PC-9 (cell line): ENCODE measurements around the gene TRPT1. TPM values are rescaled to one million over a fixed set of nuclear protein-coding genes. Genes with fewer than 3 reads are reported as not detected.

Source experiments
- BruUV-seq: library from RNA; stranded (reverse); fragments of 400-500 nt; replicated peaks from 2 replicates; lab custom pipeline; 2021; lab: Mats Ljungman, UMichigan
- CTCF ChIA-PET: fragments of 300-600 bp; sonication (Branson Sonifier 250); formaldehyde crosslinking; loops from one replicate; lab custom pipeline; 2022; ENCODE audit warnings: antibody characterized with exemption; lab: Charles Lee
- POLR2A ChIA-PET: fragments of 300-600 bp; sonication (Branson Sonifier 250); formaldehyde crosslinking; loops from one replicate; lab custom pipeline; 2022; ENCODE audit warnings: antibody characterized with exemption; ENCODE audit not compliant: unreplicated experiment; lab: Charles Lee
- DNase-seq, 2 experiments: peaks; one replicate each; pipeline versions ENCODE4 v3.0.0 to v3.0.0-alpha.2; 2015 to 2022; ENCODE audit warnings: mixed read lengths in 1 of 2
- H2AFZ ChIP-seq: fragments of 200-600 bp; sonication (generic); 2 replicates; pipeline ENCODE4 v1.8.1; 2017; ENCODE audit warnings: antibody characterized with exemption
- H3F3A ChIP-seq: fragments of 200-600 bp; sonication (generic); 2 replicates; pipeline ENCODE4 v1.8.1; 2017; ENCODE audit warnings: antibody characterized with exemption, mild to moderate bottlenecking, low read depth; ENCODE audit not compliant: insufficient read depth
- H3K27ac ChIP-seq: fragments of 200-600 bp; sonication (generic); 2 replicates; pipeline ENCODE4 v1.6.1; 2016; ENCODE audit warnings: mixed run types
- H3K27me3 ChIP-seq: fragments of 200-600 bp; sonication (generic); 2 replicates; pipeline ENCODE4 v1.6.1; 2016; ENCODE audit warnings: low read depth, mixed run types; ENCODE audit not compliant: insufficient read depth
- H3K36me3 ChIP-seq: fragments of 200-600 bp; sonication (generic); 2 replicates; pipeline ENCODE4 v1.6.1; 2016; ENCODE audit warnings: low read depth, mixed run types
- H3K4me1 ChIP-seq: fragments of 200-600 bp; sonication (generic); replicated peaks from 2 replicates; pipeline ENCODE4 v1.6.1; 2016; ENCODE audit warnings: mixed run types; ENCODE audit not compliant: insufficient read depth
- H3K4me2 ChIP-seq: fragments of 200-600 bp; sonication (generic); 2 replicates; pipeline ENCODE4 v1.6.1; 2017; ENCODE audit warnings: mixed run types
- H3K4me3 ChIP-seq: fragments of 200-600 bp; sonication (generic); 2 replicates; pipeline ENCODE4 v1.6.1; 2016; ENCODE audit warnings: mixed run types
- H3K79me2 ChIP-seq: fragments of 200-600 bp; sonication (generic); 2 replicates; pipeline ENCODE4 v1.6.1; 2017; ENCODE audit warnings: low read depth, mixed run types
- H3K9me2 ChIP-seq: fragments of 200-600 bp; sonication (generic); 2 replicates; pipeline ENCODE4 v1.8.1; 2017; ENCODE audit warnings: mild to moderate bottlenecking; ENCODE audit not compliant: insufficient read depth
- H3K9me3 ChIP-seq: fragments of 200-600 bp; sonication (generic); 2 replicates; pipeline ENCODE4 v1.8.1; 2016; ENCODE audit warnings: low read depth; ENCODE audit not compliant: insufficient read depth
- H4K20me1 ChIP-seq: fragments of 200-600 bp; sonication (generic); 2 replicates; pipeline ENCODE4 v1.8.1; 2017; ENCODE audit not compliant: insufficient read depth
- EZH2 ChIP-seq: fragments of 200-600 bp; sonication (generic); IDR thresholded peaks from 2 replicates; pipeline ENCODE4 v1.8.0; 2017; ENCODE audit warnings: antibody characterized with exemption, low read depth
- intact Hi-C: fragments of 100-400 bp; cut with micrococcal nuclease; formaldehyde crosslinking; loops from one replicate; pipeline ENCODE4 v1.10.0; 2022; ENCODE audit not compliant: unreplicated experiment
- total RNA-seq: library from RNA; stranded (reverse); gene quantifications from 2 replicates; pipeline ENCODE4 v1.2.3, GENCODE V29; 2021
- TF ChIP-seq, protein P1 (sequence below): fragments of 200-600 bp; sonication (generic); conservative IDR thresholded peaks from 2 replicates; pipeline ENCODE4 v1.6.1; 2017; ENCODE audit warnings: mixed run types, antibody characterized with exemption, mild to moderate bottlenecking, moderate library complexity

The TRPT1 gene
- total RNA-seq, 1 experiment from 2014 or later, result 55.2 TPM

DNA sequence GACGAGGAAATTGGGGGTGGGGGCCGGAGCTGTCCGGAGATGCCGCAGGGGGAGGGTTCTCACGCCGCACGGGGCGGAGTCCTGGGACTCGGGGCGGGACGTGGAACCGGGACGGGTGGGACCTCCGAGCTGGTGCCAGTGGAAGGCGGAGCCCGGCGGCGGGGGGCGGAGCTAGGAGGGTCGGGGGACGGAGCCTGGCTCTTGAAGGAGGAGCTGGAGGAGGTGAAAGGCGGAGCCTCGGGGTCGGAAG is 15.2 kb upstream of the TRPT1 start:
- POLR2A ChIA-PET, result interaction anchor here (0.6 to 1.0 kb wide), 9 partner anchors 8 to 1617 kb away, joined by 3 to 17 read pairs (median 3); partner anchors contain the start of gene PRDX5
- intact Hi-C loops, result loop anchor here (1.0 to 2.0 kb wide), 3 partner anchors 29 to 76 kb away; partner anchors contain the start of genes ESRRA and TRMT112

DNA sequence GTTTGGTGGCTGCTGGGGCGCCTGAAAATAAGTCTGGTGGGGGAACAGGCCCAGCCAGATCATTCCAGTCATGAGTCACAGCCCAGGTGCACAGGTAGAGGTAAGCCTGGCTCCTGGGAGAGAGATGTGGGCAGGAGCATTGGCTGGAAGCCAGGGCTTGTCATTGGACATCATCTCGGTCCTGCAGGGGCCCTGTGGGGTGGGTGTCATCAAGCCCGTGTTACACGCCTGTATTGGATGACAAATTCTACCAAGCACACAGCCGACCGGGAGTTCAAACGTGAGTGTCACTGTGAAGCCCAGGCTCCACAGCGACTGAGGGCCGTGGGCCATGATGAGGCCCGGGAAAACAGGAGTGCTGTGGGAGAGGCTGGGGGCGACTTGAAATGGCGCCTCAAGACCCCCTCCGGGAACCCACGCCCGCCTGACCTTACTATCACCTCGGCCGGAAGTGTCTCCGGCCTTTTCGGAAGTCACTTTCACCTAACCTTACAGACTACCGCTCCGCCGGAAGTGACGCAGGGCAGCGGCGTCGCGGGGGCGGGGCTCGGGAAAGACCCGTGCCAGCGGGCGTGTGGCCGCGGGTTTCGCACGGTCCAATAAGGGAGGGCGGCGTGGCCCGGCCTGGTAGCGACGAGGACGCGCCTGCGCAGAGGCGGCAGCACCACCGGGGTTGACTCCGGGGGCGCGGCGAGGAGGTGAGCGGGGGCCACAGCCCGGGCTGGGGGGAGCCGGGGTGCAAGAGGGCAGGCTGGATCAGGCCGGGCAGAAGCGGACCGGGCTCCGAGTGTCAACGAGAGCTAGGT is 14.7 kb upstream of the TRPT1 start, which contains the start of gene FKBP2:
TSS of gene FKBP2 (plus strand) at position 661 of the 806 bp plus-strand sequence. CDS start 1,293 bp downstream, outside the sequence.
- Histone ChIP-seq H3K4me1 (peaks cover 46% of the 10 kb centered on the region), H3K9me3 (no peaks in the 10 kb centered on the region), H4K20me1 (peaks cover 11% of the 10 kb centered on the region; the same call in 1 of the 2 replicates), H3F3A (peaks cover 58% of the 10 kb centered on the region), H3K27ac (peak within 1 kb of the TSS; percentile 97), H3K4me3 (peak within 1 kb of the TSS; percentile 90), H3K79me2 (peaks cover 45% of the 10 kb centered on the region), H3K9me2 (no peaks in the 10 kb centered on the region), H3K4me2 (peak within 1 kb of the TSS; percentile 95), H3K27me3 (no peaks in the 10 kb centered on the region), H3K36me3 (peaks cover 10% of the 10 kb centered on the region), H2AFZ (peak within 1 kb of the TSS; percentile 69)
- TSS peak; percentile 81 for BruUV-seq
- intact Hi-C loops, result loop anchor here (1.0 to 2.0 kb wide), 4 partner anchors 10 to 76 kb away; partner anchors contain the start of genes DNAJC4, ESRRA and TRMT112
- ChIA-PET CTCF (interaction anchor here (0.6 to 1.5 kb wide), 4 partner anchors 31 to 615 kb away, joined by 3 to 11 read pairs (median 6); no protein-coding TSS in a partner anchor), POLR2A (interaction anchor here (0.6 to 1.0 kb wide), 8 partner anchors 8 to 1617 kb away, joined by 3 to 17 read pairs (median 4); partner anchors contain the start of gene PRDX5)
- TF ChIP-seq, protein P1, sequence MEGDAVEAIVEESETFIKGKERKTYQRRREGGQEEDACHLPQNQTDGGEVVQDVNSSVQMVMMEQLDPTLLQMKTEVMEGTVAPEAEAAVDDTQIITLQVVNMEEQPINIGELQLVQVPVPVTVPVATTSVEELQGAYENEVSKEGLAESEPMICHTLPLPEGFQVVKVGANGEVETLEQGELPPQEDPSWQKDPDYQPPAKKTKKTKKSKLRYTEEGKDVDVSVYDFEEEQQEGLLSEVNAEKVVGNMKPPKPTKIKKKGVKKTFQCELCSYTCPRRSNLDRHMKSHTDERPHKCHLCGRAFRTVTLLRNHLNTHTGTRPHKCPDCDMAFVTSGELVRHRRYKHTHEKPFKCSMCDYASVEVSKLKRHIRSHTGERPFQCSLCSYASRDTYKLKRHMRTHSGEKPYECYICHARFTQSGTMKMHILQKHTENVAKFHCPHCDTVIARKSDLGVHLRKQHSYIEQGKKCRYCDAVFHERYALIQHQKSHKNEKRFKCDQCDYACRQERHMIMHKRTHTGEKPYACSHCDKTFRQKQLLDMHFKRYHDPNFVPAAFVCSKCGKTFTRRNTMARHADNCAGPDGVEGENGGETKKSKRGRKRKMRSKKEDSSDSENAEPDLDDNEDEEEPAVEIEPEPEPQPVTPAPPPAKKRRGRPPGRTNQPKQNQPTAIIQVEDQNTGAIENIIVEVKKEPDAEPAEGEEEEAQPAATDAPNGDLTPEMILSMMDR, result no peak
- TF ChIP-seq EZH2, result no peak
- DNase-seq, result peak; percentile 97 to 98

More for the DNA sequence above, 15.2 kb upstream of the TRPT1 start:
- BruUV-seq, result no TSS peak
- peak; percentile 92 to 100 for DNase-seq
- CTCF ChIA-PET, result interaction anchor here (0.6 to 1.5 kb wide), 4 partner anchors 31 to 615 kb away, joined by 3 to 11 read pairs (median 6); no protein-coding TSS in a partner anchor
- H3K79me2 ChIP-seq, result peaks cover 45% of the 10 kb centered on the region
- H4K20me1 ChIP-seq, result 0 out of 2 replicates have a peak, but pooled peaks cover 6% of the 10 kb centered on the region
- peak overlapping the region; percentile 69 for H2AFZ ChIP-seq
- no peaks in the 10 kb centered on the region for H3K9me2 ChIP-seq
- H3K27me3 ChIP-seq, result no peaks in the 10 kb centered on the region
- H3K36me3 ChIP-seq, result peaks cover 10% of the 10 kb centered on the region
- no peaks in the 10 kb centered on the region for H3K9me3 ChIP-seq
- peaks cover 64% of the 10 kb centered on the region for H3F3A ChIP-seq
- TF ChIP-seq, protein P1, result no peak
- TF ChIP-seq EZH2, result no peak
- peak overlapping the region; percentile 90 for H3K4me3 ChIP-seq
- peaks cover 43% of the 10 kb centered on the region for H3K4me1 ChIP-seq
- H3K4me2 ChIP-seq, result peak overlapping the region; percentile 95
- peak overlapping the region; percentile 97 for H3K27ac ChIP-seq

DNA sequence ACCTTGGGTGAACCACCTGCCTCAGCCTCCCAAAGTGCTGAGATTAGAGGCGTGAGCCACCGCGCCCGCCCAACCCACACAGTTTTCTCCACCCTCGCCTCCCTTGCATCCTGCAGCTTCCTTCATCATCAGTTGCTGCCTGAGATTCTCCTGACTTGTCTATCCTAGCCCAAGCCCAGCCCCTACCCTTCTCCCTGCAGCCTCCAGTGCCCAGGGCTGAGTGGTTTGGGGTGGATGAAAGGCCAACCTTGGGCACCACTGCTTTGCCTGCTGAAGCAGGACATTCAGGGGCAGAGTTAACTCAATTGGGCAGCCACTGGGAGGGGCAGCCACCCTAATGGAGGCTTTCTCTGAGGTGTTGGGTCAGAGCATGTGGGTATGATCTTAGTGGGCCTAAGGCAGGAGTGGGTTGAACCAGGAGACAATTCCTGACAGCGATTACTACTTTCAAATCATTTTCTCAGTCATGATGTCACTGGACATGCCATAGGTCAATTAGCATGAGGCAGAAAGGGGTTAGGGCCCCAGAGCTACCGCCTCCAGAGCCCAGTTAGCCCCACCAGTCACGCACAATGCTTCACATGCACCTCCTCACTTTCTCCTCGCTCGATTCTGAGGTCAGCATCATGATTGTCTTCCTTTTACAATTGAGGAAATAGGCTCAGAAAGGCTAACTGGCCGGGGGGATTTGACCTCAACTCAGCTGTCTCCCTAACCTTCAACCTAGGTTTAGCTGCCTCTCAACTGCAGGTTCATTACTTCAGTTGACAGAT is 13.9 kb upstream of the TRPT1 start:
- Histone ChIP-seq H3K4me2 (peak overlapping the region; percentile 95), H3K27ac (peak overlapping the region; percentile 97), H3K4me1 (peaks cover 46% of the 10 kb centered on the region), H3K27me3 (no peaks in the 10 kb centered on the region), H3K4me3 (peak overlapping the region; percentile 90; the same call in 1 of the 2 replicates), H3K9me2 (no peaks in the 10 kb centered on the region), H3K36me3 (peaks cover 10% of the 10 kb centered on the region), H2AFZ (no peak overlapping the region), H3F3A (peaks cover 53% of the 10 kb centered on the region), H3K79me2 (peaks cover 44% of the 10 kb centered on the region), H4K20me1 (peaks cover 14% of the 10 kb centered on the region), H3K9me3 (no peaks in the 10 kb centered on the region)
- CTCF ChIA-PET, result interaction anchor here (0.5 to 1.1 kb wide), 3 partner anchors 27 to 449 kb away, joined by 3 to 15 read pairs (median 6); no protein-coding TSS in a partner anchor
- BruUV-seq, result no TSS peak
- intact Hi-C loops, result loop anchor here (1.0 to 2.0 kb wide), 3 partner anchors 10 to 77 kb away; partner anchors contain the start of genes DNAJC4, ESRRA and TRMT112
- POLR2A ChIA-PET, result no interaction called here
- TF ChIP-seq EZH2, result no peak
- TF ChIP-seq, protein P1, result no peak
- DNase-seq, result peak in 1 of 2 experiments; percentile 37
